ENCODE results near the gene SUSD1. TPM values are rescaled to one million over a fixed set of nuclear protein-coding genes. Genes with fewer than 3 reads are reported as not detected.
A peak's percentile ranks its signal among the peaks of the same experiment; 100 is the strongest.

SUSD1 gene
- total and polyA plus RNA-seq, 9 of the 15 experiments (the other 6 are each of a cell fraction or from before 2014, with no cell fraction given) = 10.9 to 44.4 (median 36.1) TPM

DNA sequence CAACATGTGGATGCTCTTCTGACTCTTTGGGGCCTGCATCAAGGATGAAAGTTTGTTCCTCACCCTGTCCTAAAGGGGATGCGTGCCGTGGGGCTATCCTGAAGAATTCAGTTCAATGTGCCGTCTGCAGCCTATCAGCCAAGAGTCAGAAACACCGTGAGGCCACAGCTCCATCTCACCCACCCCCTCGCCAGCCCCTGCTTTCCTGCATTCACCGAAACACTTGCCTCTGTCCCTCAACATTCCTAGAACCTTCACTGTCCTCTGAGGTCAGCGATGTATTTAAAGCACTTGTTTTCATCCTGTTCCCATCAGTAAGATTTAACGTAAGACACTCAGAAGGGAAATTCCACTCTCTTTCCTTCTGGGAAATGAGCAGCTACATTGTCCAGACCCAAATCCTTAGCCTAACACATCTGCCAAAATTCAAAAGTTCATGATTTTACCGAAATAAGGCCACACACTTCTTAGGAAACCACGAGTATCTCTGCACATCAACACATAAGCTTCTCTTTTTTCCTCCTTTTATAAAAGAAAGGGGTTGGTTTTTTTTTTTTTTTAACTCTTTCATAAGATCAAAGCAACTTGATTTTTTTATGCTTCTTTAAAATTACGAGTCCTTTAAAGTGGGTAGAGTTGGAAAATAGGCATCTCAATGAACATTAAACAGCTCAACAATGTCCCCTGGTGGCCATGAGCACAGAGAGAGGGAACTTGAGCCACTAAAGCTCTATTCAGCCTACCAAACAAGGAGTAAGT lies 100.7 kb downstream of the SUSD1 start (continued):
- TF ChIP-seq, protein P1, sequence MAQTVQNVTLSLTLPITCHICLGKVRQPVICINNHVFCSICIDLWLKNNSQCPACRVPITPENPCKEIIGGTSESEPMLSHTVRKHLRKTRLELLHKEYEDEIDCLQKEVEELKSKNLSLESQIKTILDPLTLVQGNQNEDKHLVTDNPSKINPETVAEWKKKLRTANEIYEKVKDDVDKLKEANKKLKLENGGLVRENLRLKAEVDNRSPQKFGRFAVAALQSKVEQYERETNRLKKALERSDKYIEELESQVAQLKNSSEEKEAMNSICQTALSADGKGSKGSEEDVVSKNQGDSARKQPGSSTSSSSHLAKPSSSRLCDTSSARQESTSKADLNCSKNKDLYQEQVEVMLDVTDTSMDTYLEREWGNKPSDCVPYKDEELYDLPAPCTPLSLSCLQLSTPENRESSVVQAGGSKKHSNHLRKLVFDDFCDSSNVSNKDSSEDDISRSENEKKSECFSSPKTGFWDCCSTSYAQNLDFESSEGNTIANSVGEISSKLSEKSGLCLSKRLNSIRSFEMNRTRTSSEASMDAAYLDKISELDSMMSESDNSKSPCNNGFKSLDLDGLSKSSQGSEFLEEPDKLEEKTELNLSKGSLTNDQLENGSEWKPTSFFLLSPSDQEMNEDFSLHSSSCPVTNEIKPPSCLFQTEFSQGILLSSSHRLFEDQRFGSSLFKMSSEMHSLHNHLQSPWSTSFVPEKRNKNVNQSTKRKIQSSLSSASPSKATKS (CRISPR knock-in tag; IDR thresholded peaks at IDR 0.05) = no peak
- TF ChIP-seq ZKSCAN3 (CRISPR knock-in tag; IDR thresholded peaks at IDR 0.05) = no peak
- TF ChIP-seq ZNF785 (CRISPR knock-in tag; IDR thresholded peaks at IDR 0.05) = no peak
- peak; percentile 75; the same call in 1 of the 2 replicates for TF ChIP-seq CC2D1A (IDR thresholded peaks at IDR 0.05)
- TF ChIP-seq KLF16 (IDR thresholded peaks at IDR 0.05) = peak; percentile 56; the same call in 1 of the 2 replicates
- TF ChIP-seq TSC22D4 (tag; IDR thresholded peaks at IDR 0.05) = no peak
- TF ChIP-seq POLR3G (IDR thresholded peaks at IDR 0.05; ENCODE audit: extremely low read depth, insufficient read length, insufficient replicate concordance) = no peak
- no peak for TF ChIP-seq TAL1 (IDR thresholded peaks at IDR 0.05)
- no peak for TF ChIP-seq SIN3A (IDR thresholded peaks at IDR 0.05; ENCODE audit: borderline replicate concordance in 2 of 2, control insufficient read depth in 1 of 2, low read depth in 2 of 2, low read length in 2 of 2)
- no peak for TF ChIP-seq ZNF263 (CRISPR knock-in tag; IDR thresholded peaks at IDR 0.05; ENCODE audit: borderline replicate concordance)
- TF ChIP-seq, protein P2, sequence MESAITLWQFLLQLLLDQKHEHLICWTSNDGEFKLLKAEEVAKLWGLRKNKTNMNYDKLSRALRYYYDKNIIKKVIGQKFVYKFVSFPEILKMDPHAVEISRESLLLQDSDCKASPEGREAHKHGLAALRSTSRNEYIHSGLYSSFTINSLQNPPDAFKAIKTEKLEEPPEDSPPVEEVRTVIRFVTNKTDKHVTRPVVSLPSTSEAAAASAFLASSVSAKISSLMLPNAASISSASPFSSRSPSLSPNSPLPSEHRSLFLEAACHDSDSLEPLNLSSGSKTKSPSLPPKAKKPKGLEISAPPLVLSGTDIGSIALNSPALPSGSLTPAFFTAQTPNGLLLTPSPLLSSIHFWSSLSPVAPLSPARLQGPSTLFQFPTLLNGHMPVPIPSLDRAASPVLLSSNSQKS (CRISPR knock-in tag; IDR thresholded peaks at IDR 0.05) = no peak
- no peak for TF ChIP-seq ZNF436 (CRISPR knock-in tag; IDR thresholded peaks at IDR 0.05)
- TF ChIP-seq, protein P3, sequence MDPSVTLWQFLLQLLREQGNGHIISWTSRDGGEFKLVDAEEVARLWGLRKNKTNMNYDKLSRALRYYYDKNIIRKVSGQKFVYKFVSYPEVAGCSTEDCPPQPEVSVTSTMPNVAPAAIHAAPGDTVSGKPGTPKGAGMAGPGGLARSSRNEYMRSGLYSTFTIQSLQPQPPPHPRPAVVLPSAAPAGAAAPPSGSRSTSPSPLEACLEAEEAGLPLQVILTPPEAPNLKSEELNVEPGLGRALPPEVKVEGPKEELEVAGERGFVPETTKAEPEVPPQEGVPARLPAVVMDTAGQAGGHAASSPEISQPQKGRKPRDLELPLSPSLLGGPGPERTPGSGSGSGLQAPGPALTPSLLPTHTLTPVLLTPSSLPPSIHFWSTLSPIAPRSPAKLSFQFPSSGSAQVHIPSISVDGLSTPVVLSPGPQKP (CRISPR knock-in tag; IDR thresholded peaks at IDR 0.05) = no peak
- TF ChIP-seq, protein P4, sequence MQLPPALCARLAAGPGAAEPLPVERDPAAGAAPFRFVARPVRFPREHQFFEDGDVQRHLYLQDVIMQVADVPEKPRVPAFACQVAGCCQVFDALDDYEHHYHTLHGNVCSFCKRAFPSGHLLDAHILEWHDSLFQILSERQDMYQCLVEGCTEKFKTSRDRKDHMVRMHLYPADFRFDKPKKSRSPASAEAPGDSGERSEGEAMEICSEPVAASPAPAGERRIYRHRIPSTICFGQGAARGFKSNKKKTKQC (CRISPR knock-in tag; IDR thresholded peaks at IDR 0.05) = no peak
- TF ChIP-seq, protein P5, sequence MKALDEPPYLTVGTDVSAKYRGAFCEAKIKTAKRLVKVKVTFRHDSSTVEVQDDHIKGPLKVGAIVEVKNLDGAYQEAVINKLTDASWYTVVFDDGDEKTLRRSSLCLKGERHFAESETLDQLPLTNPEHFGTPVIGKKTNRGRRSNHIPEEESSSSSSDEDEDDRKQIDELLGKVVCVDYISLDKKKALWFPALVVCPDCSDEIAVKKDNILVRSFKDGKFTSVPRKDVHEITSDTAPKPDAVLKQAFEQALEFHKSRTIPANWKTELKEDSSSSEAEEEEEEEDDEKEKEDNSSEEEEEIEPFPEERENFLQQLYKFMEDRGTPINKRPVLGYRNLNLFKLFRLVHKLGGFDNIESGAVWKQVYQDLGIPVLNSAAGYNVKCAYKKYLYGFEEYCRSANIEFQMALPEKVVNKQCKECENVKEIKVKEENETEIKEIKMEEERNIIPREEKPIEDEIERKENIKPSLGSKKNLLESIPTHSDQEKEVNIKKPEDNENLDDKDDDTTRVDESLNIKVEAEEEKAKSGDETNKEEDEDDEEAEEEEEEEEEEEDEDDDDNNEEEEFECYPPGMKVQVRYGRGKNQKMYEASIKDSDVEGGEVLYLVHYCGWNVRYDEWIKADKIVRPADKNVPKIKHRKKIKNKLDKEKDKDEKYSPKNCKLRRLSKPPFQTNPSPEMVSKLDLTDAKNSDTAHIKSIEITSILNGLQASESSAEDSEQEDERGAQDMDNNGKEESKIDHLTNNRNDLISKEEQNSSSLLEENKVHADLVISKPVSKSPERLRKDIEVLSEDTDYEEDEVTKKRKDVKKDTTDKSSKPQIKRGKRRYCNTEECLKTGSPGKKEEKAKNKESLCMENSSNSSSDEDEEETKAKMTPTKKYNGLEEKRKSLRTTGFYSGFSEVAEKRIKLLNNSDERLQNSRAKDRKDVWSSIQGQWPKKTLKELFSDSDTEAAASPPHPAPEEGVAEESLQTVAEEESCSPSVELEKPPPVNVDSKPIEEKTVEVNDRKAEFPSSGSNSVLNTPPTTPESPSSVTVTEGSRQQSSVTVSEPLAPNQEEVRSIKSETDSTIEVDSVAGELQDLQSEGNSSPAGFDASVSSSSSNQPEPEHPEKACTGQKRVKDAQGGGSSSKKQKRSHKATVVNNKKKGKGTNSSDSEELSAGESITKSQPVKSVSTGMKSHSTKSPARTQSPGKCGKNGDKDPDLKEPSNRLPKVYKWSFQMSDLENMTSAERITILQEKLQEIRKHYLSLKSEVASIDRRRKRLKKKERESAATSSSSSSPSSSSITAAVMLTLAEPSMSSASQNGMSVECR (CRISPR knock-in tag; IDR thresholded peaks at IDR 0.05) = no peak
- no peak for TF ChIP-seq ZNF79 (CRISPR knock-in tag; IDR thresholded peaks at IDR 0.05; ENCODE audit: low read depth)
- no peak for TF ChIP-seq ZNF696 (CRISPR knock-in tag; conservative IDR thresholded peaks at IDR 0.05)
- no peak for TF ChIP-seq DACH1 (IDR thresholded peaks at IDR 0.05; ENCODE audit: partially characterized antibody)
- TF ChIP-seq CCNT2 (IDR thresholded peaks at IDR 0.05; ENCODE audit: borderline replicate concordance, extremely low read depth, insufficient read length, low read depth, low read length) = no peak

All from K562 (cell line).